A549 (cell line): ENCODE data around the gene ABI2. TPM values are rescaled to one million over a fixed set of nuclear protein-coding genes. Genes with fewer than 3 reads are reported as not detected.

Source experiments
- ATAC-seq, 2 experiments: fragments of 200-7000 bp in 1 of 2; fragments of >200 bp in 1 of 2; cut with Nextera tagmentation in 1 of 2; cut with Tn5 transposase in 1 of 2; 3 replicates each; pipeline versions ENCODE4 v1.8.0 to v1.9.1; 2018 to 2020; ENCODE audit warnings: mild to moderate bottlenecking in 1 of 2, moderate library complexity in 1 of 2
- CTCF ChIA-PET: fragments of 300-600 bp; sonication (Branson Sonifier 250); formaldehyde crosslinking; extraction: SDS; loops from one replicate; lab custom pipeline; 2021; ENCODE audit warnings: antibody characterized with exemption, inconsistent platforms; lab: Yijun Ruan, JAX
- POLR2A ChIA-PET: fragments of 350-600 bp; formaldehyde crosslinking; extraction: SDS; loops from one replicate; lab custom pipeline; 2021; ENCODE audit warnings: antibody characterized with exemption, inconsistent platforms; lab: Yijun Ruan, JAX
- DNase-seq, 2 experiments: peaks; one replicate each; pipeline versions ENCODE4 v3.0.0 to v3.0.0-alpha.2; 2011 to 2016; ENCODE audit warnings: low read depth in 1 of 2, low spot score in 1 of 2
- FAIRE-seq: peaks from 2 replicates; lab custom pipeline; 2011; peaks lifted over from hg19 to GRCh38; lab: Jason Lieb, UNC
- H3K27ac ChIP-seq, 2 experiments: fragments of >200 bp; sonication (Bioruptor Twin); formaldehyde crosslinking; 3 replicates each; pipeline ENCODE4 v1.5.1; 2016 to 2017
- H3K4me1 ChIP-seq: fragments of >200 bp; sonication (Bioruptor Twin); formaldehyde crosslinking; 3 replicates; pipeline ENCODE4 v1.6.1; 2016
- H3K4me2 ChIP-seq: fragments of >200 bp; sonication (Bioruptor Twin); formaldehyde crosslinking; 3 replicates; pipeline ENCODE4 v1.6.1; 2016
- H3K4me3 ChIP-seq: fragments of >200 bp; sonication (Bioruptor Twin); formaldehyde crosslinking; 3 replicates; pipeline ENCODE4 v1.5.1; 2016
- H3K9me3 ChIP-seq: fragments of >200 bp; sonication (Bioruptor Twin); formaldehyde crosslinking; 3 replicates; pipeline ENCODE4 v1.6.1; 2016
- ATOH8 ChIP-seq: fragments of 250-450 bp; sonication (Bioruptor Pico); IDR thresholded peaks from 2 replicates; pipeline ENCODE4 v1.5.0; 2020; ENCODE audit warnings: low read depth, mild to moderate bottlenecking, moderate library complexity
- BCL3 ChIP-seq: fragments of >200 bp; sonication (Bioruptor Twin); formaldehyde crosslinking; IDR thresholded peaks from 3 replicates; pipeline ENCODE4 v1.6.1; 2016
- CBX8 ChIP-seq: fragments of 200-600 bp; sonication (generic); IDR thresholded peaks from 2 replicates; pipeline ENCODE4 v1.6.1; 2016
- CEBPB ChIP-seq, 2 experiments: fragments of >200 bp in 1 of 2; sonication (Bioruptor Twin) in 1 of 2; formaldehyde crosslinking in 1 of 2; IDR thresholded peaks; 2 replicates each; pipeline ENCODE4 v1.6.1; 2012 to 2016
- CHD4 ChIP-seq: fragments of 200-600 bp; sonication (generic); IDR thresholded peaks from 2 replicates; pipeline ENCODE4 v1.6.1; 2016; ENCODE audit warnings: antibody characterized with exemption, mild to moderate bottlenecking, borderline replicate concordance
- EP300 ChIP-seq, 2 experiments: fragments of >200 bp; sonication (Bioruptor Twin); formaldehyde crosslinking; IDR thresholded peaks; 2 replicates in 1 of 2; 3 replicates in 1 of 2; pipeline ENCODE4 v1.6.1; 2016 to 2017
- ESRRA ChIP-seq: fragments of 150-350 bp; IDR thresholded peaks from 2 replicates; pipeline ENCODE4 v1.6.1; 2014; ENCODE audit warnings: mild to moderate bottlenecking, low read length, borderline replicate concordance
- FOSB ChIP-seq: fragments of 250-450 bp; sonication (Bioruptor Pico); IDR thresholded peaks from 2 replicates; pipeline ENCODE4 v1.5.0; 2020; ENCODE audit warnings: mild to moderate bottlenecking, moderate library complexity
- FOSL2 ChIP-seq, 2 experiments: fragments of 450-650 bp in 1 of 2; fragments of >200 bp in 1 of 2; sonication (Bioruptor Twin) in 1 of 2; formaldehyde crosslinking; IDR thresholded peaks; 2 replicates each; pipeline versions ENCODE4 v1.5.0 to v1.6.1; 2016 to 2020; ENCODE audit warnings: mild to moderate bottlenecking in 1 of 2, moderate library complexity in 1 of 2
- GATA3 ChIP-seq: IDR thresholded peaks from 2 replicates; pipeline ENCODE4 v1.6.1; 2012; ENCODE audit warnings: borderline replicate concordance
- HEYL ChIP-seq: fragments of 250-450 bp; sonication (Bioruptor Pico); IDR thresholded peaks from 2 replicates; pipeline ENCODE4 v1.8.0; 2021; ENCODE audit warnings: mild to moderate bottlenecking, moderate library complexity
- HOXA7 ChIP-seq: fragments of 250-450 bp; sonication (Bioruptor Pico); IDR thresholded peaks from 2 replicates; pipeline ENCODE4 v1.5.0; 2020; ENCODE audit warnings: mild to moderate bottlenecking, moderate library complexity
- JUN ChIP-seq, 2 experiments: fragments of >200 bp; sonication (Bioruptor Twin); formaldehyde crosslinking; IDR thresholded peaks; 2 replicates in 1 of 2; 3 replicates in 1 of 2; pipeline ENCODE4 v1.6.1; 2016 to 2017
- JUNB ChIP-seq: fragments of >200 bp; sonication (Bioruptor Twin); formaldehyde crosslinking; IDR thresholded peaks from 2 replicates; pipeline ENCODE4 v1.6.1; 2016
- KDM1A ChIP-seq: fragments of 200-600 bp; sonication (generic); IDR thresholded peaks from 2 replicates; pipeline ENCODE4 v1.6.1; 2016; ENCODE audit warnings: low read depth, mild to moderate bottlenecking
- MAFK ChIP-seq: fragments of 450-650 bp; IDR thresholded peaks from 2 replicates; pipeline ENCODE4 v1.6.1; 2014; ENCODE audit not compliant: partially characterized antibody
- MAZ ChIP-seq: fragments of 150-350 bp; IDR thresholded peaks from 2 replicates; pipeline ENCODE4 v1.6.1; 2014; ENCODE audit warnings: antibody characterized with exemption, low read depth, low read length, borderline replicate concordance
- NR3C1 ChIP-seq: fragments of >200 bp; sonication (Bioruptor Twin); formaldehyde crosslinking; IDR thresholded peaks from 3 replicates; pipeline ENCODE4 v1.6.1; 2017
- PBX3 ChIP-seq: IDR thresholded peaks from 2 replicates; pipeline ENCODE4 v1.6.1; 2012
- RCOR1 ChIP-seq: fragments of 150-350 bp; IDR thresholded peaks from 2 replicates; pipeline ENCODE4 v1.6.1; 2014; ENCODE audit warnings: antibody characterized with exemption, low read length, low read depth
- REST ChIP-seq: fragments of 200-600 bp; sonication (generic); IDR thresholded peaks from 2 replicates; pipeline ENCODE4 v1.6.1; 2016; ENCODE audit warnings: antibody characterized with exemption, mild to moderate bottlenecking, moderate library complexity
- RFX5 ChIP-seq: fragments of 450-650 bp; IDR thresholded peaks from 2 replicates; pipeline ENCODE4 v1.7.1; 2014; ENCODE audit warnings: antibody characterized with exemption, mild to moderate bottlenecking, moderate library complexity
- RNF2 ChIP-seq: fragments of 200-600 bp; sonication (generic); IDR thresholded peaks from 2 replicates; pipeline ENCODE4 v1.6.1; 2016; ENCODE audit warnings: low read depth, mild to moderate bottlenecking, antibody characterized with exemption, moderate library complexity, borderline replicate concordance
- SMC3 ChIP-seq: fragments of >200 bp; sonication (Bioruptor Twin); formaldehyde crosslinking; IDR thresholded peaks from 3 replicates; pipeline ENCODE4 v1.6.1; 2018; ENCODE audit warnings: inconsistent platforms
- TFCP2L1 ChIP-seq: fragments of 250-450 bp; sonication (Bioruptor Pico); IDR thresholded peaks from 2 replicates; pipeline ENCODE4 v1.5.0; 2021; ENCODE audit warnings: mild to moderate bottlenecking
- ZC3H11A ChIP-seq: fragments of 450-650 bp; IDR thresholded peaks from 2 replicates; pipeline ENCODE4 v1.6.1; 2014; ENCODE audit warnings: antibody characterized with exemption, mild to moderate bottlenecking
- ZNF302 ChIP-seq: fragments of 250-450 bp; sonication (Bioruptor Pico); IDR thresholded peaks from 2 replicates; pipeline ENCODE4 v1.9.0; 2021; ENCODE audit warnings: inconsistent platforms, mild to moderate bottlenecking, moderate library complexity
- WGBS: methylation state at CpG from one replicate; pipeline ENCODE4 v1.1.6; 2017; ENCODE audit errors: missing lambda C conversion rate; 5-methylcytosine and 5-hydroxymethylcytosine counted together
- polyA plus RNA-seq, 4 experiments: library from polyadenylated mRNA; depleted of rRNA in 3 of 4; stranded (reverse); fragments of >200 nt; fragmentation: RNase III in 1 of 4; extraction: RNeasy Plus Mini Kit Qiagen cat#74134 plus additional on column Dnase treatment in 1 of 4; gene quantifications; 2 replicates in 3 of 4; 3 replicates in 1 of 4; pipeline ENCODE4 v1.2.3, GENCODE V29; 2011 to 2017
- TF ChIP-seq, protein P1 (sequence below): fragments of 150-350 bp; IDR thresholded peaks from 2 replicates; pipeline ENCODE4 v1.6.1; 2014; ENCODE audit warnings: low read depth, mild to moderate bottlenecking, low read length
- TF ChIP-seq, protein P2 (sequence below): IDR thresholded peaks from 2 replicates; pipeline ENCODE4 v1.6.1; 2012; ENCODE audit warnings: low read depth, borderline replicate concordance

The ABI2 gene
- polyA plus RNA-seq, 2 of the 4 experiments (the other 2 are of a cell fraction), result 36.2 to 51.1 TPM

- WGBS, result 85% methylated on average over 4 of the region's 4 CpGs
- ChIA-PET CTCF (no interaction called here), POLR2A (no interaction called here)
- H3K4me3 ChIP-seq, result no peak overlapping the region
- no peak overlapping the region for H3K27ac ChIP-seq
- DNase-seq, result no peak
- no peak overlapping the region for H3K4me2 ChIP-seq
- H3K4me1 ChIP-seq, result peaks cover 21% of the 10 kb centered on the region
- no peak for FAIRE-seq
- ATAC-seq, result no peak
- H3K9me3 ChIP-seq, result no peaks in the 10 kb centered on the region
- TF ChIP-seq, protein P1, sequence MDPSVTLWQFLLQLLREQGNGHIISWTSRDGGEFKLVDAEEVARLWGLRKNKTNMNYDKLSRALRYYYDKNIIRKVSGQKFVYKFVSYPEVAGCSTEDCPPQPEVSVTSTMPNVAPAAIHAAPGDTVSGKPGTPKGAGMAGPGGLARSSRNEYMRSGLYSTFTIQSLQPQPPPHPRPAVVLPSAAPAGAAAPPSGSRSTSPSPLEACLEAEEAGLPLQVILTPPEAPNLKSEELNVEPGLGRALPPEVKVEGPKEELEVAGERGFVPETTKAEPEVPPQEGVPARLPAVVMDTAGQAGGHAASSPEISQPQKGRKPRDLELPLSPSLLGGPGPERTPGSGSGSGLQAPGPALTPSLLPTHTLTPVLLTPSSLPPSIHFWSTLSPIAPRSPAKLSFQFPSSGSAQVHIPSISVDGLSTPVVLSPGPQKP, result no peak
- TF ChIP-seq CBX8 (no peak), PBX3 (no peak), MAZ (no peak), HOXA7 (CRISPR knock-in tag) (no peak)
These were observed 19.2 kb downstream of the ABI2 start for GRCh38 chr2:203347375-203347774.

DNA sequence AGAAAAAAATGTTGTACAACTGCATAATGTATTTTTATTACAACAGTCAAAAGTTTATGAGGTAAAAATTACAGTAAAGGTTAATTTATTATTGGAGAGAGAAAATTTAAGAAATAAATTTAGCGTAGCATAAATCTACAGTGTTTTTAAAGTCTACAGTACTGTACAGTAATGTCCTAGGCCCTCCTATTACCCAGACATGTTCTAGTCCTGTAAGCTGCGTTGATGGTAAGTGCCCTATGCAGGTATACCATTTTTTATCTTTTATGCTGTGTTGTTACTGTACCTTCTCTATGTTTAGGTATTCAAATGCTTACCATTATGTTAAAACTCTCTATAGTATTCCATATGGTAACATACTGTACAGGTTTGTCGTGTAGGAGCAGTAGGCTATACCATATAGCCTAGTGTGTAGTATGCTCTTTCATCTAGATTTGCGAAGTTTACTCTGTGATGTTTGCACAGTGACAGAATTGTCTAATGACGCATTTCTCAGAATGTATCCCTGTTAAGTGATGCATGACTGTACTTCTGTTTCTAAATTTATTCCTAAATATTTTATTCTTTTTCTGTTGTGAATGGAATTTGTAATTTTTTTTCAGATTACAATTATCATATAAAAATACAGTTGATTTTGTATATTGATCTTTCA lies 24.5 kb downstream of the ABI2 start:
- CTCF ChIA-PET, result interaction anchor here (1.4 kb wide), 1 partner anchor 42 kb away, joined by 3 read pairs; no protein-coding TSS in a partner anchor
- Histone ChIP-seq H3K27ac (peak overlapping the region; percentile 67 to 75), H3K4me2 (peak overlapping the region; percentile 77), H3K4me1 (peaks cover 40% of the 10 kb centered on the region), H3K4me3 (0 out of 3 replicates have a peak overlapping the region, but pooled peaks have one; percentile 3), H3K9me3 (no peaks in the 10 kb centered on the region)
- FAIRE-seq (no peak), ATAC-seq (peak; percentile 99 to 100), DNase-seq (peak in 1 of 2 experiments; percentile 75)
- 17% methylated on average over 5 of the region's 5 CpGs for whole genome bisulfite sequencing
- POLR2A ChIA-PET, result no interaction called here
- TF ChIP-seq RCOR1 (no peak), JUN (IDR thresholded peaks at IDR 0.05) (0 out of 5 replicates have a peak, but pooled peaks of 1 of the 2 experiments have one; percentile 33), EP300 (IDR thresholded peaks at IDR 0.05) (0 out of 5 replicates have a peak, but pooled peaks of 1 of the 2 experiments have one; percentile 21), NR3C1 (no peak), HOXA7 (CRISPR knock-in tag) (no peak), REST (no peak), KDM1A (no peak), ESRRA (no peak), BCL3 (no peak), GATA3 (peak; percentile 64; the same call in 1 of the 2 replicates), ZC3H11A (no peak), HEYL (no peak), CEBPB (IDR thresholded peaks at IDR 0.05) (peak in 1 of 2 experiments; percentile 17; a peak in 1 of 4 replicates), JUNB (no peak), ZNF302 (CRISPR knock-in tag) (no peak), RFX5 (no peak), SMC3 (no peak), ATOH8 (CRISPR knock-in tag) (no peak), FOSL2 (IDR thresholded peaks at IDR 0.05) (no peak), FOSL2 (CRISPR knock-in tag; IDR thresholded peaks at IDR 0.05) (peak; percentile 87), FOSB (no peak), RNF2 (no peak), TFCP2L1 (CRISPR knock-in tag) (no peak), MAFK (no peak), CHD4 (no peak)
- TF ChIP-seq, protein P2, sequence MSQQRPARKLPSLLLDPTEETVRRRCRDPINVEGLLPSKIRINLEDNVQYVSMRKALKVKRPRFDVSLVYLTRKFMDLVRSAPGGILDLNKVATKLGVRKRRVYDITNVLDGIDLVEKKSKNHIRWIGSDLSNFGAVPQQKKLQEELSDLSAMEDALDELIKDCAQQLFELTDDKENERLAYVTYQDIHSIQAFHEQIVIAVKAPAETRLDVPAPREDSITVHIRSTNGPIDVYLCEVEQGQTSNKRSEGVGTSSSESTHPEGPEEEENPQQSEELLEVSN, result no peak
